ENCODE results near the gene PFKFB3. TPM values are rescaled to one million over a fixed set of nuclear protein-coding genes. Genes with fewer than 3 reads are reported as not detected.
"Not testable (repeated sequence)": the region's sequence is repeated elsewhere in the genome, so short reads cannot be mapped to it uniquely, and the experiment has no call there.

PFKFB3 gene
- total RNA-seq, 1 experiment from 2014 or later = 43.6 TPM

GRCh38 chr10:6232846-6233724 is 30.4 kb downstream of the PFKFB3 start:
- no peak overlapping the region for H3K4me2 ChIP-seq (ENCODE audit: low read depth, low read length, poor library complexity, severe bottlenecking)
- peaks cover 7% of the 10 kb centered on the region for H3K36me3 ChIP-seq (ENCODE audit: insufficient read depth, low read length)
- H3K79me2 ChIP-seq (ENCODE audit: low read length) = no peaks in the 10 kb centered on the region
- no peaks in the 10 kb centered on the region for H3K27me3 ChIP-seq (ENCODE audit: low read length)
- DNase-seq = no peak
- H3K4me3 ChIP-seq (ENCODE audit: low read length) = no peak overlapping the region
- no peak overlapping the region for H3K27ac ChIP-seq (ENCODE audit: low read length)
- H2AFZ ChIP-seq (ENCODE audit: low read length) = no peak overlapping the region
- H3K9me3 ChIP-seq (ENCODE audit: low read length) = no peaks in the 10 kb centered on the region
- no peaks in the 10 kb centered on the region for H3K9me2 ChIP-seq (replicated peaks; ENCODE audit: insufficient read depth, low read length)
- H4K20me1 ChIP-seq (ENCODE audit: insufficient read depth, low read depth, low read length) = no peaks in the 10 kb centered on the region
- no peak overlapping the region for H3K9ac ChIP-seq (ENCODE audit: low read length)
- H3K4me1 ChIP-seq (ENCODE audit: low read length) = no peaks in the 10 kb centered on the region

GRCh38 chr10:6233725-6234277 is 31.1 kb downstream of the PFKFB3 start:
- Histone ChIP-seq H3K4me2 (ENCODE audit: low read depth, low read length, poor library complexity, severe bottlenecking) (no peak overlapping the region), H3K27ac (ENCODE audit: low read length) (no peak overlapping the region), H3K79me2 (ENCODE audit: low read length) (no peaks in the 10 kb centered on the region), H3K27me3 (ENCODE audit: low read length) (no peaks in the 10 kb centered on the region), H3K9ac (ENCODE audit: low read length) (no peak overlapping the region), H3K36me3 (ENCODE audit: insufficient read depth, low read length) (peaks cover 7% of the 10 kb centered on the region), H3K4me1 (ENCODE audit: low read length) (no peaks in the 10 kb centered on the region), H2AFZ (ENCODE audit: low read length) (no peak overlapping the region), H3K9me3 (ENCODE audit: low read length) (no peaks in the 10 kb centered on the region), H4K20me1 (ENCODE audit: insufficient read depth, low read depth, low read length) (no peaks in the 10 kb centered on the region), H3K4me3 (ENCODE audit: low read length) (no peak overlapping the region), H3K9me2 (replicated peaks; ENCODE audit: insufficient read depth, low read length) (no peaks in the 10 kb centered on the region)
- no peak for DNase-seq

- Histone ChIP-seq H3K4me3 (ENCODE audit: low read length) (no peak overlapping the region), H3K9me2 (replicated peaks; ENCODE audit: insufficient read depth, low read length) (no peaks in the 10 kb centered on the region), H3K79me2 (ENCODE audit: low read length) (no peaks in the 10 kb centered on the region), H3K27ac (ENCODE audit: low read length) (no peak overlapping the region), H3K27me3 (ENCODE audit: low read length) (no peaks in the 10 kb centered on the region), H3K4me2 (ENCODE audit: low read depth, low read length, poor library complexity, severe bottlenecking) (no peak overlapping the region), H2AFZ (ENCODE audit: low read length) (no peak overlapping the region), H3K9me3 (ENCODE audit: low read length) (no peaks in the 10 kb centered on the region), H4K20me1 (ENCODE audit: insufficient read depth, low read depth, low read length) (no peaks in the 10 kb centered on the region), H3K36me3 (ENCODE audit: insufficient read depth, low read length) (peaks cover 7% of the 10 kb centered on the region), H3K9ac (ENCODE audit: low read length) (no peak overlapping the region), H3K4me1 (ENCODE audit: low read length) (no peaks in the 10 kb centered on the region)
- no peak for DNase-seq
Observed at GRCh38 chr10:6234371-6234770, 31.6 kb downstream of the PFKFB3 start.

GRCh38 chr10:6236349-6237198 is 33.8 kb downstream of the PFKFB3 start:
- H3K4me1 ChIP-seq (ENCODE audit: low read length) = no peaks in the 10 kb centered on the region
- no peak overlapping the region for H3K4me2 ChIP-seq (ENCODE audit: low read depth, low read length, poor library complexity, severe bottlenecking)
- no peaks in the 10 kb centered on the region for H3K9me3 ChIP-seq (ENCODE audit: low read length)
- DNase-seq = no peak
- H3K79me2 ChIP-seq (ENCODE audit: low read length) = no peaks in the 10 kb centered on the region
- H4K20me1 ChIP-seq (ENCODE audit: insufficient read depth, low read depth, low read length) = no peaks in the 10 kb centered on the region
- H3K27me3 ChIP-seq (ENCODE audit: low read length) = no peaks in the 10 kb centered on the region
- H2AFZ ChIP-seq (ENCODE audit: low read length) = no peak overlapping the region
- H3K4me3 ChIP-seq (ENCODE audit: low read length) = no peak overlapping the region
- no peaks in the 10 kb centered on the region for H3K9me2 ChIP-seq (replicated peaks; ENCODE audit: insufficient read depth, low read length)
- peaks cover 7% of the 10 kb centered on the region for H3K36me3 ChIP-seq (ENCODE audit: insufficient read depth, low read length)
- no peak overlapping the region for H3K9ac ChIP-seq (ENCODE audit: low read length)
- no peak overlapping the region for H3K27ac ChIP-seq (ENCODE audit: low read length)

- Histone ChIP-seq H3K27me3 (ENCODE audit: low read length) (no peaks in the 10 kb centered on the region), H4K20me1 (ENCODE audit: insufficient read depth, low read depth, low read length) (no peaks in the 10 kb centered on the region), H3K9ac (ENCODE audit: low read length) (no peak overlapping the region), H3K4me3 (ENCODE audit: low read length) (no peak overlapping the region), H3K9me2 (replicated peaks; ENCODE audit: insufficient read depth, low read length) (no peaks in the 10 kb centered on the region), H3K4me2 (ENCODE audit: low read depth, low read length, poor library complexity, severe bottlenecking) (no peak overlapping the region), H3K27ac (ENCODE audit: low read length) (no peak overlapping the region), H3K9me3 (ENCODE audit: low read length) (no peaks in the 10 kb centered on the region), H2AFZ (ENCODE audit: low read length) (no peak overlapping the region), H3K36me3 (ENCODE audit: insufficient read depth, low read length) (peaks cover 7% of the 10 kb centered on the region), H3K4me1 (ENCODE audit: low read length) (no peaks in the 10 kb centered on the region), H3K79me2 (ENCODE audit: low read length) (no peaks in the 10 kb centered on the region)
- DNase-seq = no peak
Observed at GRCh38 chr10:6237199-6237530, 34.4 kb downstream of the PFKFB3 start.

- not testable (repeated sequence) for H3K4me2 ChIP-seq (ENCODE audit: low read depth, low read length, poor library complexity, severe bottlenecking); H3K4me3 ChIP-seq (ENCODE audit: low read length); H3K9ac ChIP-seq (ENCODE audit: low read length)
Observed at GRCh38 chr10:6238587-6239212, 36.0 kb downstream of the PFKFB3 start.

GRCh38 chr10:6239213-6239991 is 36.7 kb downstream of the PFKFB3 start:
- Histone ChIP-seq H3K9ac (ENCODE audit: low read length) (no peak overlapping the region), H3K4me1 (ENCODE audit: low read length) (no peaks in the 10 kb centered on the region), H2AFZ (ENCODE audit: low read length) (no peak overlapping the region), H3K4me2 (ENCODE audit: low read depth, low read length, poor library complexity, severe bottlenecking) (no peak overlapping the region), H3K9me2 (replicated peaks; ENCODE audit: insufficient read depth, low read length) (no peaks in the 10 kb centered on the region), H3K79me2 (ENCODE audit: low read length) (no peaks in the 10 kb centered on the region), H3K4me3 (ENCODE audit: low read length) (no peak overlapping the region), H3K27ac (ENCODE audit: low read length) (no peak overlapping the region), H4K20me1 (ENCODE audit: insufficient read depth, low read depth, low read length) (no peaks in the 10 kb centered on the region), H3K9me3 (ENCODE audit: low read length) (no peaks in the 10 kb centered on the region), H3K27me3 (ENCODE audit: low read length) (no peaks in the 10 kb centered on the region), H3K36me3 (ENCODE audit: insufficient read depth, low read length) (peaks cover 6% of the 10 kb centered on the region)
- no peak for DNase-seq

More at GRCh38 chr10:6238587-6239212, 36.0 kb downstream of the PFKFB3 start:
- H3K9me3 ChIP-seq (ENCODE audit: low read length); H3K27ac ChIP-seq (ENCODE audit: low read length); H2AFZ ChIP-seq (ENCODE audit: low read length); H4K20me1 ChIP-seq (ENCODE audit: insufficient read depth, low read depth, low read length); H3K36me3 ChIP-seq (ENCODE audit: insufficient read depth, low read length); H3K4me1 ChIP-seq (ENCODE audit: low read length); H3K27me3 ChIP-seq (ENCODE audit: low read length); H3K79me2 ChIP-seq (ENCODE audit: low read length); H3K9me2 ChIP-seq (replicated peaks; ENCODE audit: insufficient read depth, low read length); DNase-seq: not testable (repeated sequence)

Measured in Karpas-422 (cell line).